NOMO-1 treated with DMSO at 0.1 percent for 48 hours (cell line): ENCODE results near the gene ITPR1.

Source experiments
- DNase-seq: peaks from one replicate; lab custom pipeline; 2025; ENCODE audit not compliant: unreplicated experiment; lab: John Stamatoyannopoulos, UW

Gene ITPR1

GRCh38 chr3:4865714-4866113 is 372.6 kb downstream of the ITPR1 start:
- no peak for DNase-seq

- no peak for DNase-seq
These were observed 373.7 kb downstream of the ITPR1 start for GRCh38 chr3:4866866-4867265.

- no peak for DNase-seq
These were observed 384.1 kb downstream of the ITPR1 start for GRCh38 chr3:4877173-4877787.

- no peak for DNase-seq
These were observed 387.7 kb downstream of the ITPR1 start for GRCh38 chr3:4880850-4881249.

GRCh38 chr3:4882548-4882947 is 389.4 kb downstream of the ITPR1 start:
- DNase-seq = no peak

GRCh38 chr3:4883011-4883410 is 389.9 kb downstream of the ITPR1 start:
- no peak for DNase-seq

GRCh38 chr3:4884888-4885287 is 391.7 kb downstream of the ITPR1 start:
- no peak for DNase-seq

GRCh38 chr3:4885316-4885715 is 392.2 kb downstream of the ITPR1 start:
- no peak for DNase-seq

GRCh38 chr3:4886448-4886847 is 393.3 kb downstream of the ITPR1 start:
- DNase-seq = no peak

GRCh38 chr3:4887177-4887576 is 394.0 kb downstream of the ITPR1 start:
- no peak for DNase-seq

- peak; percentile 27 for DNase-seq
These were observed 396.0 kb downstream of the ITPR1 start for GRCh38 chr3:4888913-4889846.

GRCh38 chr3:4889896-4890295 is 396.7 kb downstream of the ITPR1 start:
- no peak for DNase-seq

- DNase-seq = no peak
These were observed 401.9 kb downstream of the ITPR1 start for GRCh38 chr3:4894891-4895530.

GRCh38 chr3:4895838-4896237 is 402.7 kb downstream of the ITPR1 start:
- DNase-seq = no peak
